Adrenal gland (tissue), 12 donors: ENCODE data around the gene SFXN3. TPM values are rescaled to one million over a fixed set of nuclear protein-coding genes. Genes with fewer than 3 reads are reported as not detected.
A peak's percentile ranks its signal among the peaks of the same experiment; 100 is the strongest.

Experiments
- DNase-seq, 7 donors: peaks; one replicate each; pipeline ENCODE4 v3.0.0-alpha.2; 2019 to 2020
- H3K27ac ChIP-seq, 5 donors: fragments of 200-600 bp; sonication (generic) in 4 of 5; 1 replicate in 3 of 5; 2 replicates in 2 of 5; pipeline versions ENCODE4 v1.5.1 to v1.8.0; 2016 to 2020; ENCODE audit warnings: mild to moderate bottlenecking in 1 of 5
- H3K27me3 ChIP-seq: fragments of 200-600 bp; 2 replicates; pipeline ENCODE4 v1.8.0; 2021
- H3K36me3 ChIP-seq, 2 donors: fragments of 200-600 bp; replicated peaks in 1 of 2; 1 replicate in 1 of 2; 2 replicates in 1 of 2; pipeline versions ENCODE4 v1.5.1 to v1.8.0; 2018 to 2022
- H3K4me1 ChIP-seq, 2 donors: fragments of 200-600 bp; replicated peaks in 1 of 2; 1 replicate in 1 of 2; 2 replicates in 1 of 2; pipeline versions ENCODE4 v1.5.1 to v1.8.0; 2018 to 2021
- H3K4me3 ChIP-seq, 4 donors: fragments of 200-600 bp; sonication (generic) in 3 of 4; one replicate each; pipeline ENCODE4 v1.5.1; 2016 to 2018
- H3K9me3 ChIP-seq, 3 donors: fragments of 200-600 bp; sonication (generic) in 1 of 3; replicated peaks in 1 of 3; 1 replicate in 2 of 3; 2 replicates in 1 of 3; pipeline versions ENCODE4 v1.5.1 to v1.8.0; 2016 to 2021
- POLR2A ChIP-seq, 2 donors: fragments of 450-650 bp; IDR thresholded peaks; one replicate each; pipeline ENCODE4 v1.6.1; 2017; ENCODE audit warnings: antibody characterized with exemption in 2 of 2, mild to moderate bottlenecking in 2 of 2, moderate library complexity in 1 of 2
- WGBS, 4 donors: extraction: QIAGEN DNeasy Blood & Tissue Kit in 2 of 4; methylation state at CpG; one replicate each; pipeline versions ENCODE4 v1.1.5 to v1.1.7; 2013 to 2017; 5-methylcytosine and 5-hydroxymethylcytosine counted together
- intact Hi-C, 2 donors: fragments of 100-400 bp; cut with DNase I; formaldehyde crosslinking; loops; one replicate each; pipeline versions ENCODE4 v1.14.1 to v1.15.0; 2022 to 2023
- polyA plus RNA-seq, 3 donors: library from polyadenylated mRNA; stranded (reverse); fragments of 200-250 nt in 2 of 3; fragments of 350-450 nt in 1 of 3; fragmentation: Illumina TruSeq in 1 of 3; extraction: RNeasy Lipid Tissue Mini Kit (QIAGEN cat#74804) in 1 of 3; gene quantifications; one replicate each; pipeline ENCODE4 v1.2.3, GENCODE V29; 2013 to 2014
- total RNA-seq, 9 donors: library from RNA; depleted of rRNA in 4 of 9; stranded (reverse); fragments of >200 nt in 4 of 9; fragments of 120-200 nt in 1 of 9; fragmentation: NEBNext Ultra II Directional in 1 of 9; extraction: Animal tissue kit (Norgen Biotek cat#: 25700) in 1 of 9; gene quantifications; one replicate each; pipeline versions ENCODE4 v1.1.0 to v1.2.4, GENCODE V29; 2013 to 2023
- TF ChIP-seq, protein P1 (sequence below), 6 experiments: fragments of 450-650 bp in 4 of 6; fragments of 200-600 bp in 2 of 6; sonication (generic) in 1 of 6; IDR thresholded peaks; 1 replicate in 5 of 6; 2 replicates in 1 of 6; pipeline versions ENCODE4 v1.5.1 to v1.8.0; 2016 to 2021; ENCODE audit warnings: antibody characterized with exemption in 6 of 6, mild to moderate bottlenecking in 2 of 6, moderate library complexity in 1 of 6
- donor health status: healthy with polysubstance abuse.
- donor health status: Bipolar disorder and iron deficiency.
- donor health status: DM: yes; HTN: yes; CAD: no.
- donor health status: DM: no; HTN: no; CAD: no.
- donor health status: DM: no; HTN: no; CAD: no.
- donor health status: DM: yes; HTN: yes; CAD: no.

SFXN3 gene
- total and polyA plus RNA-seq, 12 donors = 20.4 to 54.0 (median 31.0) TPM

DNA sequence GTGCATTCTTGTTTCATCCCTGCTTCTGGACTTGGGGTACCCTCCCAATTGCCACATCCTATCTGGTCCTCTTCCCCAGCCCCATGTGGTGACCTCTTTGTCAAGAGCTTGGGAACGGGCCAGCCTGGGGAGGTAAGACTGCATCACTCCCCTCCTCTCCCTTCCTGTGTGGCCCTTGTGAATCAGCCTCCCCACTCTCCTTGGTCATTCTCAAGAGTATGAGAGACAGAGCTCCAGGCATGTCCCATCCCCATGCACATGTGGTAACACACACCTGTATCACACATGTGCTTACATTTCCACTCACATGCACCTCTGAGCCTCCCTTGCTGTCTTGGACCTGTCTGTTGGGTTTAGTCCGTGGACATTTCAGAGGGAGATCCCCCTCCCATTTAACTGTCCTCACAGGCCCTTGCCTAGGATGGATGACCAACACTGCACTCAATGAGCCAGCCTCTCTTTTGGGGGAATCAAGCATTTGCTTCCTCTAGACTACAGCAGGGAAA, 46.3 kb upstream of the SFXN3 start:
- intact Hi-C loops = no loop called here
- peaks cover 0 to 39% of the 10 kb centered on the region in 2 donors for H3K36me3 ChIP-seq
- no peaks in the 10 kb centered on the region for H3K27me3 ChIP-seq
- WGBS, 4 donors = 76 to 93% (median 79%) methylated on average over 2 of the region's 2 CpGs
- H3K4me3 ChIP-seq = no peak overlapping the region
- no peak overlapping the region for H3K27ac ChIP-seq
- no peaks in the 10 kb centered on the region for H3K9me3 ChIP-seq
- peak in 2 of 7 donors; percentile 11 to 46 for DNase-seq
- H3K4me1 ChIP-seq = peaks cover 16 to 30% of the 10 kb centered on the region in 2 donors
- TF ChIP-seq POLR2A (IDR thresholded peaks at IDR 0.05) = no peak
- TF ChIP-seq, protein P1, sequence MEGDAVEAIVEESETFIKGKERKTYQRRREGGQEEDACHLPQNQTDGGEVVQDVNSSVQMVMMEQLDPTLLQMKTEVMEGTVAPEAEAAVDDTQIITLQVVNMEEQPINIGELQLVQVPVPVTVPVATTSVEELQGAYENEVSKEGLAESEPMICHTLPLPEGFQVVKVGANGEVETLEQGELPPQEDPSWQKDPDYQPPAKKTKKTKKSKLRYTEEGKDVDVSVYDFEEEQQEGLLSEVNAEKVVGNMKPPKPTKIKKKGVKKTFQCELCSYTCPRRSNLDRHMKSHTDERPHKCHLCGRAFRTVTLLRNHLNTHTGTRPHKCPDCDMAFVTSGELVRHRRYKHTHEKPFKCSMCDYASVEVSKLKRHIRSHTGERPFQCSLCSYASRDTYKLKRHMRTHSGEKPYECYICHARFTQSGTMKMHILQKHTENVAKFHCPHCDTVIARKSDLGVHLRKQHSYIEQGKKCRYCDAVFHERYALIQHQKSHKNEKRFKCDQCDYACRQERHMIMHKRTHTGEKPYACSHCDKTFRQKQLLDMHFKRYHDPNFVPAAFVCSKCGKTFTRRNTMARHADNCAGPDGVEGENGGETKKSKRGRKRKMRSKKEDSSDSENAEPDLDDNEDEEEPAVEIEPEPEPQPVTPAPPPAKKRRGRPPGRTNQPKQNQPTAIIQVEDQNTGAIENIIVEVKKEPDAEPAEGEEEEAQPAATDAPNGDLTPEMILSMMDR (IDR thresholded peaks at IDR 0.05) = no peak

DNA sequence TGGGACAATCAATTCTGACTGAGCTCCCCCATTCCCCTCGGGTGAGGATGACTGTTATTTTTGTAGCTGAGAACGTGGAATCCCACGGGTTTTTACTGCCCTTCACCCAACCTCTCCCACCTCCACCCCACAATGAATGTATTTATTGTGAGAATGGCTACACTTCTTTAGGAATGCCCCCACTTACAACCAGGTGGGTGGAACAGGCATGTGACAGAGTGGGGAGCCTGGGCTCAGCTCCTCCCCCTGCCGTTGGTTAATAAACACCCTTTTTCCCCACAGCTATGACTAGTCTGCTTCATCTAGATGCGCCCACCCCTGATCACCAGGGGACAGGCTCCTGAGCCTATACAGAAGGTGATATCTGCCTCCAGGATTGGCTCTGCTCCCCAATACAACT, 45.7 kb upstream of the SFXN3 start:
- intact Hi-C loops = no loop called here
- no peak for TF ChIP-seq POLR2A (IDR thresholded peaks at IDR 0.05)
- peaks cover 16 to 30% of the 10 kb centered on the region in 2 donors for H3K4me1 ChIP-seq
- H3K27ac ChIP-seq = no peak overlapping the region
- no peak overlapping the region for H3K4me3 ChIP-seq
- DNase-seq = peak in 1 of 7 donors; percentile 9
- no peaks in the 10 kb centered on the region for H3K27me3 ChIP-seq
- H3K36me3 ChIP-seq = peaks cover 0 to 39% of the 10 kb centered on the region in 2 donors
- 68 to 74% (median 70%) methylated on average over 5 of the region's 5 CpGs for WGBS, 4 donors
- H3K9me3 ChIP-seq = no peaks in the 10 kb centered on the region

DNA sequence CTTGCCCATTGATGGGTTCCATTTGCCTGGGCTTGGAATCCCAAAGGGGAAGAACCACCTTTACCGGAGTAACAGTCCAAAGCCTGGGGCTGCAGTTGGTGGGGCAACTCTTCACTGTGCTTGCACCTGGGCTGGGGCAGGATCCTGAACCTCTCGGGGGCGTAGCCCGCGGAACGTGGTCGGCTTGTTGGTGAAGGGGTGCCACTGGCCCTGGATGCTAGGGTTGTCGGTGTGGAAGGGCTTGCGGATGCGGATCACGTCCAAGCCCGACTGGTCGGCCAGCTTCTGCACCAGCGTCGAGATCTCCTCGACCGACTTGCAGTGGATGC, 44.4 kb upstream of the SFXN3 start:
- intact Hi-C loops = no loop called here
- WGBS, 4 donors = 0 to 14% (median 10%) methylated on average over 2 to 17 of the region's 17 CpGs
- Histone ChIP-seq H3K9me3 (no peaks in the 10 kb centered on the region), H3K27me3 (no peaks in the 10 kb centered on the region), H3K36me3 (peaks cover 0 to 39% of the 10 kb centered on the region in 2 donors), H3K27ac (peak overlapping the region in 1 of 5 donors; percentile 83), H3K4me1 (peaks cover 16 to 30% of the 10 kb centered on the region in 2 donors), H3K4me3 (peak overlapping the region in 3 of 4 donors; percentile 10 to 75 (median 74))
- peak in 1 of 7 donors; percentile 14 for DNase-seq
- TF ChIP-seq POLR2A (IDR thresholded peaks at IDR 0.05) = no peak
- TF ChIP-seq, protein P1 (IDR thresholded peaks at IDR 0.05) = no peak

DNA sequence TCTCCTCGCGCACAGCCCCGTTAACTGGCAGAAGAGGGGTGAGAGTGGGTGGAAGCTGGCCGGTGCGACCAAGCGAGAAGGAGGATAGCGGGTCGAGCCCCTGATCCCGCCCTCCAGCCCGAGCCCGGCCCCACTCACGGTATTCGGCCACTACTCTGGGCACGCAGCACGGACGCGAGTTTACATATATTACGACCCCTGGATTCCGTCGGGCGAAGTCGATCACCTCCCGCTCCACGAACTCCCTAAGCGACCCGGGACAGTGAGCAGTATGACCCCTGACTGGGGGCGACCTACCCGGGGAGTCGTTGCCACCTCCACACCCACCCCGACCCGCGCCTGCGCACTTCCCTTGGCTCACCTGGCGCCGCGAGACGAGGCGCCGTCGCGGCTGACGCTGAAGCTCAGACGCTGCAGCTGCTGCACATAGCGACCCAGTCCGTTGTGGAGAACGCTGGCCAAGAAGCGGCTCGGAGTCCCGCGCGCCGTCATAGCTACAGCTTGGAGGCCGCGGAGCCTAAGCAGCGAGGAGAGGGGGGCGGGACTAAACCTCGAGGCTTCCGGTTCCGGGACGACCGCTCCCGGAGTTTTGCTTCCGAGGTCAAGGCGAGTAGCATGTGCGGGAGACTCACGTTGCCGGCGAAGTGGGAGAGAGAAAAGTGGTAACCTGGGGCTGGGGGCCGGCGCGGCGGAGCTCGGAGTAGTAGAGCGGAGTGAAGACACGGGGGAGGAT, 43.9 kb upstream of the SFXN3 start, which contains the start of the genes MRPL43 and TWNK:
Gene MRPL43, minus strand, starts transcription at position 546 of the 733 bp plus-strand sequence. Its CDS starts 54 bp downstream, at position 492.
Gene TWNK, plus strand, starts transcription at position 592 of the 733 bp plus-strand sequence. CDS start 668 bp downstream, outside the sequence.
- H3K9me3 ChIP-seq = no peaks in the 10 kb centered on the region
- no peaks in the 10 kb centered on the region for H3K27me3 ChIP-seq
- TF ChIP-seq POLR2A (IDR thresholded peaks at IDR 0.05) = peak; percentile 9 to 52
- TF ChIP-seq, protein P1 (IDR thresholded peaks at IDR 0.05) = no peak
- intact Hi-C loops = no loop called here
- peak within 1 kb of the TSS; percentile 10 to 75 (median 61) for H3K4me3 ChIP-seq
- WGBS, 4 donors = 0 to 1% (median 1%) methylated on average over 30 to 75 of the region's 75 CpGs
- H3K4me1 ChIP-seq = peaks cover 16 to 30% of the 10 kb centered on the region in 2 donors
- H3K27ac ChIP-seq = peak within 1 kb of the TSS in 2 of 5 donors; percentile 77 to 83
- DNase-seq = peak; percentile 81 to 91 (median 87)
- H3K36me3 ChIP-seq = peaks cover 0 to 36% of the 10 kb centered on the region in 2 donors
